ENCODE data around the gene TMEM17. TPM values are rescaled to one million over a fixed set of nuclear protein-coding genes. Genes with fewer than 3 reads are reported as not detected.
A peak's percentile ranks its signal among the peaks of the same experiment; 100 is the strongest.
"Not testable (repeated sequence)": the region's sequence is repeated elsewhere in the genome, so short reads cannot be mapped to it uniquely, and the experiment has no call there.

Gene TMEM17, protein sequence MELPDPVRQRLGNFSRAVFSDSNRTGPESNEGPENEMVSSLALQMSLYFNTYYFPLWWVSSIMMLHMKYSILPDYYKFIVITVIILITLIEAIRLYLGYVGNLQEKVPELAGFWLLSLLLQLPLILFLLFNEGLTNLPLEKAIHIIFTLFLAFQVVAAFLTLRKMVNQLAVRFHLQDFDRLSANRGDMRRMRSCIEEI
- 3.2 TPM for polyA plus RNA-seq (2013, experiment 1 of 2; ENCODE audit: insufficient read length)
- 3.0 TPM for polyA plus RNA-seq (2013, experiment 2 of 2; ENCODE audit: insufficient read length)

- peak; percentile 89 for DNase-seq
Measured at GRCh38 chr2:62505750-62506420, at the start of gene TMEM17. Gene TMEM17, minus strand, starts transcription at chr2:62506195. Its CDS starts 66 bp downstream, at chr2:62506129.

- no peak for DNase-seq
Measured at GRCh38 chr2:62554440-62554839, 48.4 kb upstream of the TMEM17 start.

GRCh38 chr2:62550461-62550860, 44.5 kb upstream of the TMEM17 start:
- peak; percentile 47 for DNase-seq

DNA sequence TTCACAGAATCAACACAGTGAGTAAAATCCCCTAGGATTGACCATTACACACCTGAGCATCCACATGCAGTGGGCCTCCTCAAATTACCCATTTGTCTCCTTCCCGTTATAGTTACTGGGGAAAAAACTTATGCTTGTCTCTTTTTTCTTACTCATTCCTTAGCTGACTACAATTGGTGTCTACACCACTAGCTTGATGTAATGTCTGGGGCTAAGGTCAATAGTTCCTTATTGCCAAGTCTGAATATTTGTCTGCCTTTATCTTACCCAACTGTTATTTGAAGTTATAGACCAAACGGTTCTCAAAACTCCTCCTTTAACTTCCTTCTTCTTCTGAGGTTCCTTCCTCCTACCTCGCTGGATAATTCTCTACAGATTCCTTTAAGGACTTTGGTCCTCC, 41.9 kb upstream of the TMEM17 start:
- DNase-seq, result peak; percentile 20

GRCh38 chr2:62545261-62545660, 39.3 kb upstream of the TMEM17 start:
- DNase-seq, result no peak

- DNase-seq, result no peak
Measured at GRCh38 chr2:62540408-62541168, 34.6 kb upstream of the TMEM17 start.

GRCh38 chr2:62539606-62540407, 33.8 kb upstream of the TMEM17 start:
- DNase-seq, result no peak

DNA sequence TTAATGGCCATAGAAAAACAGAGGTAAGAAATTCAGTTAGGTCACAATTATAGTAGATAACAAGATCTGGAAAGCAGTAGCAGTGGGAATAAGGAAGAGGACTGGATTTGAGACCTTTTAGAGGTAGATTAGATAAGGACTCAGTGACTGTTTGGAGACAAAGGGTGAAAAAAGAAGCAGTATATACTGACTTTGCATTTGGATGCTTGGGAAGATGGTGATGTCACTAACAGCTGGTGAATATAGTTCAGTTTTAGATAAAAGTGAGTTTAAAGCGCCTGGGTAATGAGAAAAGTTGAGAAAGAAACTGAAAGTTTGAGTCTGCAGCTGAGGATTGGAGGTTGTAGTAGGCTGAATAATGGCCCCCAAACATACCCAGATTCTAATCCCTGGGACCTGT, 32.8 kb upstream of the TMEM17 start:
- no peak for DNase-seq

- DNase-seq, result no peak
Measured at GRCh38 chr2:62537814-62538213, 31.8 kb upstream of the TMEM17 start.

DNA sequence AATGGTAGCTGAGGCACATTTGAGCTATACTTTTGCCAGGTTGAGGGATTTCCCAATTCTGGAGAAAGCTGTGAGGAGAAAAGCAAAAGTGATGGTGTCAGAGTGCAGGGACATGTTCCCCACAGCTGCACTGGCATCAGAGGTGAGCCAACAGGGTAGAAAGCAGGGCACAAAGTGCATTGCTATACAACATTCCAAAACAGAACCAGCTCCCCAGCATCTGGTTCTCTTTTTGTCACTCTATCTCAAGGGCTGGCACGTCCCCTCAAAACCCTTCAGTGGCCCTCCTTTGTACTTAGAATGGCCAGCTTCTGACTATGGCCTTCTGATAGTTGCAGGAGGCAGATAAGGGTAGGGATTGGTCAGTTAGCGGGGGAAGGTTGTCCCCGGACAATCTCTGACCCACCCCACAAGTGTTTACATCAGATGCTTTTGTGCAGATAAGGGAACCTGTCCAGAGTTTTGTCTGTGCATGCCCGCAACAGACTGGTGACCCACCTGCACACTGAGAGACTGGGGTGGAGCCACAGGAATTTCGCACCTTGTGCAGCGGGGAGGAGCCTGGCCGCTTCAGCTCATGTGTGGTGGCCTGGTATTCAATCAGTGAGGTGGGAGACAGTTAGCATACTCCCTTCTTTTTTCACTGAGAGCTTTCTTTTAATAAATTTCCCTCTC, 31.0 kb upstream of the TMEM17 start:
- DNase-seq, result no peak

DNA sequence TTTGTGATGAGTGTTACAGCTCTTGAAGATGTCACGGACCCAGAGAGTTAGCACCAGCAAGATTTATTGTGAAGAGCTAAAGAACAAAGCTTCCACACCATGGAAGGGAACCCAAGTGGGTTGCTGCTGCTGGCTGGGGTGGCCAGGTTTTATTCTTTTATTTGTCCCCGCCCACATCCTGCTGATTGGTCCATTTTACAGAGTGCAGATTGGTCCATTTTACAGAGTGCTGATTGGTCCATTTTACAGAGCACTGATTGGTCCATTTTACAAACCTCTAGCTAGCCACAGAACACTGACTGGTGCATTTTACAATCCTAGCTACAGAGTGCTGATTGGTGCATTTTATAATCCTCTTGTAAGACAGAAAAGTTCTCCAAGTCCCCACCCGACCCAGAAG, 29.5 kb upstream of the TMEM17 start:
- DNase-seq, result not testable (repeated sequence)

DNA sequence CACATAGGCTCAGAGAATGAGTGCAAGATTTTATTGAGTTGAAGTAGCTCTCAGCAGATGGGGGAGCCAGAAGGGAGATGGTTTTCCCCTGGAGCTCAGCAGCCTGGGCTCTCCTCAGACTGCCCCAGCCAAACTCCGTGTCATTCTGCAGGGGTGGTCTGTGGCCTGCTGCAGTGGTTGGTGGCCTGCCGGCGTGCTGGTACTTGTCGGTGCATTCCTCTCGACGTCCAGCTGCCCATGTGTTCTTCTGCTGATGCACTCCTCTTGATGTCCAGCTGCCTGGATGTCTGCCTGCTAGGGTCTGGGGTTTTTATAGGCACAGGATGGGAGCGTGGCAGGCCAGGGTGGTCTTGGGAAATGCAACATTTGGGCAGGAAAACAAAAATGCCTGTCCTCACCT, 25.6 kb upstream of the TMEM17 start:
- DNase-seq, result no peak

GRCh38 chr2:62529758-62530157, 23.8 kb upstream of the TMEM17 start:
- no peak for DNase-seq

- DNase-seq, result no peak
Measured at GRCh38 chr2:62527478-62528210, 21.6 kb upstream of the TMEM17 start.

DNA sequence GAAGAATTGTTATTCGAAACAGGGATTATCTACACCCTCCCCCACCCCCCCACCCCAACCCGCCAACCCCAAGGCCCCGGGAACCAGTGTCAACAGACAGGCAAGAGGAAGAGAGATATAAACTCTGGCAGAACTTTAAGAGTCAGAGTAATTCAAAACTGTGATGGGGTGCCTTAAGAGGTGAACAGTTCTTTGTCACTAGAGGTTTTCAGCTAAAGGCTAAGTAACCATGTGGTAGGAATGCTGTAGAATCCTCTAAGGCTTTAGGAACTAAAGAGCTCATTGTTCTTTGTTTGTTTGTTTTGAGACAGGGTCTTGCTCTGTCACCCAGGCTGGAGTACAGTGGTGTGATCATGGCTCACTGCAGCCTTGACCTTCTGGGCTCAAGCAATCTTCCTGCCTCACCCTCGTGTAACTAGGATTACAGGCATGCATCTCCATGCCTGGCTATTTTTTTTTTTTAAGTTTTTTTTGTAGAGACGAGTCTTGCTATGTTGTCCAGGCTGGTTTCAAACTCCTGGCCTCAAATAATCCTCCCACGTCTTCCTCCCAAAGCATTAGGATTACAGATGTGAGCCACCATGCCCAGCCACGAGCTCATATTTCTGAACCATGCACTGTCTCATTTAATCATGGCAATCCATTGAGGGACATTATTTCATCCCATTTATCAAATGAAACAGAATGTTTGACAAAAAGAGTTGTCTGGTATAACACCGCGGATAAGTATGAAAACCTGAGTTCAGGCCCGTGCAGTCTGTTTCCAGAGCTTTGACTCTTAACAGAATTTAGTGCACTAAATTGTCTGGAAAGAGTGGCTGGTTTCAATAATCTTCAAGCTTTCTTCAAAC, 20.8 kb upstream of the TMEM17 start:
- DNase-seq, result no peak

DNA sequence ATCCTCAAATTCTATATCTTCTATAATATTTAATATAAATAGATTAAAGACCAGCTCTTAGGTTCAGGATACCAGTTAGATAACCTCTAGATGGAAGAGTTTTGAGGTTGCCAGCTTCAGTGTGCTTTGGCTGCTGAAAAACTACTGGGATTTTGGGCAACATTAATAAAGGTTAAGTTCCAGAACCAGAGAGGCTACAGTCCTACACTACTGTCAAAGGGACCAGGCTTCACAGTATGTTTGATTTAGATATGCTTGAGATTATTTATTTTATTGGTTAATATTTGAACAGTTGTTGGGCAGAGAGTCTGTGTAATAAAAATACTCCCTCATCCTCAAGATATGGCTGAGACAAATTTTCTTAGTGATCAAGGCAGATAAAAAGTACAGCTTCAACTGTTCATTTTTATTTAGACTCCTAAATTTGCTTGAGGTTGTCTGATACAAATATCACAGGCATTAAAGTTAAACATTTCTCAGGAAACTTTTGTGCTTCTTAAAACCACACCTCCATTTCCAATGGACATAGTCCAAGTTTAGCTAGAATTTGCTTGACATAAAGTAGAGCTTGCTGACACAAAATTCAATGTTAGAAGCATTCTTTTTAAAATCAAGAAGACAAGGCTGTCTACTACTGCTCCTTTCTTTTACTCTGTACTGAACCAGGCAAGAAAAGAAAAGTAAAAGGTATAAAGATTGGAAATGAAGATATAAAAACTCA, 19.7 kb upstream of the TMEM17 start:
- DNase-seq, result no peak

- no peak for DNase-seq
Measured at GRCh38 chr2:62524293-62524941, 18.4 kb upstream of the TMEM17 start.

GRCh38 chr2:62521061-62521460, 15.1 kb upstream of the TMEM17 start:
- not testable (repeated sequence) for DNase-seq

GRCh38 chr2:62512384-62512783, 6.4 kb upstream of the TMEM17 start:
- no peak for DNase-seq

All from fibroblast of skin of abdomen (primary cell).